GM12892 (cell line): ENCODE results near the gene NBEA.

Experiments used
- POLR2A ChIP-seq: IDR thresholded peaks from 2 replicates; pipeline ENCODE4 v1.6.1; 2011; ENCODE audit warnings: low read depth, low read length, control low read depth
- POLR2AphosphoS5 ChIP-seq: IDR thresholded peaks from 2 replicates; pipeline ENCODE4 v1.6.1; 2011; ENCODE audit warnings: low read depth, low read length, control low read depth
- TAF1 ChIP-seq: IDR thresholded peaks from 2 replicates; pipeline ENCODE4 v1.6.1; 2011; ENCODE audit warnings: low read depth, mild to moderate bottlenecking, control low read depth, low read length, borderline replicate concordance

DNA sequence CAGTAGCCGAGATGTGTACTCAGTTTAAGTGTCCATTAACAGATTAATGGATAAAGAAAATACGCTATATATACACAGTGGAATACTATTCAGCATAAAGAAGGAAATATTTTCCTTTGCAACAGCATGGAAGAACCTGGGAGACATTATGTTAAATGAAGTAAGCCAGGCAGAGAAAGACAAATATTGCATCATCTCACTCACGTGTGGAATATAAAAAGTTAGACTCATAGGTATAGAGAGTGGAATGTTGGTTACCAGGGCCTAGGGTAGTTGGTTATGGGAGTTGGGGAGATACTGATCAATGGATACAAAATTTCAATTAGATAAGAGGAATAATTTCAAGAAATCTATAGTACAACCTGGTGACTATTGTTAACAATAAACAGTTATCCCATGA, 324.3 kb downstream of the NBEA start:
- no peak for TF ChIP-seq POLR2AphosphoS5
- no peak for TF ChIP-seq POLR2A
- no peak for TF ChIP-seq TAF1
